IMR-90 (cell line): Measurements from ENCODE around the gene ZFHX3. TPM values are rescaled to one million over a fixed set of nuclear protein-coding genes. Genes with fewer than 3 reads are reported as not detected.

ENCODE experiments used
- BHLHE40 ChIP-seq: fragments of 150-350 bp; IDR thresholded peaks from 2 replicates; pipeline ENCODE4 v1.6.1; 2016; ENCODE audit warnings: mild to moderate bottlenecking, low read depth, low read length
- CHD1 ChIP-seq: IDR thresholded peaks from 2 replicates; pipeline ENCODE4 v1.6.1; 2012; ENCODE audit warnings: low read depth, low read length, improper control_type of control experiment
- MAFK ChIP-seq: IDR thresholded peaks from 2 replicates; pipeline ENCODE4 v1.6.1; 2012; ENCODE audit warnings: low read depth, low read length, improper control_type of control experiment
- NFE2L2 ChIP-seq: fragments of 150-350 bp; IDR thresholded peaks from 2 replicates; pipeline ENCODE4 v1.6.1; 2016; ENCODE audit warnings: low read depth, mild to moderate bottlenecking, low read length
- RAD21 ChIP-seq: IDR thresholded peaks from 2 replicates; pipeline ENCODE4 v1.6.1; 2012; ENCODE audit warnings: low read length, improper control_type of control experiment
- USF2 ChIP-seq: fragments of 150-350 bp; IDR thresholded peaks from 2 replicates; pipeline ENCODE4 v1.6.1; 2017; ENCODE audit warnings: mild to moderate bottlenecking, antibody characterized with exemption, low read length, low read depth
- polyA plus RNA-seq, 3 experiments: library from polyadenylated mRNA; depleted of rRNA; stranded (reverse); fragments of >200 nt; gene quantifications; 2 replicates each; pipeline ENCODE4 v1.2.3, GENCODE V29; 2012; ENCODE audit warnings: low replicate concordance in 1 of 3
- total RNA-seq: library from RNA; depleted of rRNA; stranded (reverse); fragments of >200 nt; gene quantifications from 2 replicates; pipeline ENCODE4 v1.2.3, GENCODE V29; 2012

ZFHX3 gene
- total and polyA plus RNA-seq, 2 of the 4 experiments (the other 2 are of a cell fraction), result 1.4 to 1.7 TPM

GRCh38 chr16:72937916-72938794, 109.8 kb downstream of the ZFHX3 start (continued):
- TF ChIP-seq NFE2L2 (no peak), MAFK (no peak), CHD1 (no peak), RAD21 (no peak), USF2 (no peak), BHLHE40 (no peak)
